GM19023 (cell line): ENCODE results near the gene SH2D3C.
"Not testable (repeated sequence)": the region's sequence is repeated elsewhere in the genome, so short reads cannot be mapped to it uniquely, and the experiment has no call there.

Source experiments
- ATAC-seq: cut with Tn5 transposase; IDR thresholded peaks from one replicate; pipeline ENCODE4 v1.9.1; 2021; ENCODE audit warnings: mild to moderate bottlenecking, moderate library complexity; ENCODE audit not compliant: unreplicated experiment

The SH2D3C gene

DNA sequence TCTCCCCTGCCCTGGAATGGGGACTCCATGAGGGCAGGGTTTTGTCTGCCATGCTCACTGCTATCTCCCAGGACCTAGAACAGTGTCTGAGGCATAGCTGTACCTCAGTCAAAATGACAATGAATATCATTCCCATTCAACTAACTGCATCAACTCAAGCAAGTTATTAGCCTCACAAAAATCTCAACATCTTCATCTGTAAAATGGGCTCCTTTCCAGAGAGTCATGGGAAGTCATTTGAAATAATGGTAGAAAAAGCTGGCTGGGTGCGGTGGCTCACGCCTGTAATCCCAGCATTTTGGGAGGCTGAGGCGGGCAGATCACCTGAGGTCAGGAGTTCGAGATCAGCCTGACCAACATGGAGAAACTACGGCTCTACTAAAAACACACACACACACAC is 9.4 kb downstream of the SH2D3C start:
- no peak for ATAC-seq

DNA sequence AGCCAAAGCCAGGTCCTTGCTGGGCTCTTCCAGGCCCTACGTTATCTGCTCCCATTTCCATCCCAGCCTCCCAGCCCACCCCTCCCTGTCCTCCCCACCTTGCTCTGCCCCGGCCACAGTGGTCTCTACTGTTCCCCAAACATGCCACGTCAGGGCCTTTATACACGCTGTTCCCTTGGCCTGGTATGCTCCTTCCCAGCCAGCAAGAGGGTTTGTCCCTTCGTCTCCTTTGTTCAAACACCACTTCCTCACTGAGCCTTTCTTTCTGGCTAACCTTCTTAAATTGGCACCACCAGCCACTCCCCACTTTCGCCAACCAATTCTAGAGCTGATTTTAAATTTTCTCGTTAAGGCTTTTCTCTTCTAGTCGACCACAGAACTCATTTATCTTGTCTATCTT is 9.8 kb downstream of the SH2D3C start:
- no peak for ATAC-seq

DNA sequence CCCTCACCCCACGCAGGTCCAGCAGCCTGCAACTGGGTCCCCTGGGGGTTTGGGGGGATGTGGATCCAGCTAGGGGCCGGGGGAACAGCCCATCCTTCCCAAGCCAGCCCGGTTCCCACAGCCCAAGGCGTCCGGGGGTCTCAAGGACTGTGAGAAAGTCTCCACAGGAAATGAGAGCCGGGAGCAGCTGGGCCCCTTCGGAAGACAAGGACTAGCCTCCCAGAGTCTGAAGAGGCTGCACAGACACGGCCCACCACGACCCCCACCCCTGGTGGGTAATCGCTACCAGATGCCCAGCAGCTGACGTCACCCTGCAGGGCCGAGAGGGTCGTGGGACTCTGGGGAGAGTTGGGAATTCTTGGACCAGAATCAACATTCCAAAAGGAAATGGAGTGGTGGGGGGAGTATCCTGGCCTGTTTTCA is 10.5 kb downstream of the SH2D3C start:
- ATAC-seq: no peak

DNA sequence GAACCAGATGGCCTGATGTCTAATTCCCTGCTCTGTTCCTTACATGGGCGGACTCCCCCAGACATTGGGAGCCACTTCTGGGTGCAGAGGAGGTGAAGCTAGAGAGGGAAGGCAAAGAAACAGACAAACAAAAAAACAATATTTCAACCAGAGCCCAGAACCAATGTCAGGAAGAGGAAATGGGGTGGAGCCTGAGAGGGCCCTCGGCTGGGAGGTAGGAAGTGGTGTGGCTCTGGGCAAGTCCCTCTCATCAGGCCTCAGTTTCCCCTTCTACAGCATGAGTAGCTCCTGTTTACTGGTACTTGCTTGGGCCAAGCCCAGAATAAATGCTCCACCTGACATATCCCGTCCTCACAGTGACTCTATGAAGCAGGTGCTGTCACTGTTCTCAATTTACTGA is 11.1 kb downstream of the SH2D3C start:
- no peak for ATAC-seq

DNA sequence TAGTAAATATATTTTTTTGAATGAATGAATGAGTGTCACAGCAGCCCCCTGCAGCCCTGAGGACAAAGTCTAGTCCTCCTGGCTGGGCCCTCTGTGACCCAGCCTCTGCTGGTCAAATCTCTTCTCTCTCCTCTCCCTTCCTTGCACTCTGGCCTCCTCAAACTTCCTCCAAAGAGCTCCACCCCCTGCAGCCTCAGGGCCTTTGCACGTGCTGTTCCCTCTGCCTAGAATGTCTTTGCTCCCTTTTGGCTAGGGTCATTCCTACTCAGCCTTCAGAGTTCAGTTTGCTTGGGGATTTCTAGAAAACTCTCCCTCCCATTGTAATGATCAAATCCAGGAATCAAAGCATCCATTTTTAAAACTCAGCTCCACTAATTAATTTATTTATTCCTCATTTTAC is 13.0 kb downstream of the SH2D3C start:
- no peak for ATAC-seq

DNA sequence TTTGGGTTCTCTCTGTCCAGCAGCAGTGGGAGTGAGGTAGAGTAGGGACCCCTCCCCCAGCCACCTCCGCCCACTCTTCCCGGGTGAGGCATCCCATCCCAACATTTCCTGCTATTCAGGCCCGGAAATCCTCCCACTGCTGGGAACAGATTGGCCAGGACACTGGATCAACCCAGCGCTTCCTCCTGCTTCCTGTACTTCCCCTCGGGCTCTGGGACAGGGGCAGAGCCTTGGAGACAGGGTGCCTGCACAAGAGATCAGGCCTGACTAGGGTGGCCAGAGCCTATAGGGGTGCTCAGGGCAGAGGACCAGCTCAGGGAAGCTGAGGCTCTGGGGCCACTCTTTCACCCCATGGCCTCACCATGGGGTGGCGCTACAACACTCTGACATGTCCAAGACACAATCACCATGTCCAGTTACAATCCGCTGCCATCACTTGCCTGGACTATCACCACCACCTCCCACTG is 14.5 kb downstream of the SH2D3C start:
- no peak for ATAC-seq

DNA sequence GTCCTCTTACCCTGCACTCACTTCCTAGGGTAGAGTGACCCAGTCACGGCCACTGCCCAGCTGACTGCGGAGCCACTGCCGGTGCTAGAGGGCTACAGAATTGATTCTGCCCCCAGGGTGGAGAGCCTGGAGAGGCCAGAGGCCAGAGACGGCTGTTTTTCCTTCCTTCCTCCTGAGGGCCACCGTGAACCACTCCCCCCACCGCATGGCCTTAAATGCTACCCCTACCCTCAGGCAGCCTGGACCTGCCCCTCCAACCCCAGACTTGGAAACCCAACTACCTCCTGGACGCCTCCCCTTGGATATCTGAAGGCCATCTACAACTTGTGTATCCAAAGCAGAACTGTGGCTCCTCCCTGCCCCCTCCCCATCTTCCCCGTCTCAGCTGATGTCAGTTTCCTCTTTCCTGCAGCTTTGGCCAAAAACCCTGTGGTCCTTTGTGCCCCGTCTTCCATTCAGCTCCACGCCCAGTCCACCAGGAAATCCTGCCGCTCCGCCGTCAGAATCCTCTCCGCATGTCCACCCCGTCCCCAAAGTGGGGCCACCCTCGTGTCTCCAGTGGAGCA is 16.3 kb downstream of the SH2D3C start:
- no peak for ATAC-seq

DNA sequence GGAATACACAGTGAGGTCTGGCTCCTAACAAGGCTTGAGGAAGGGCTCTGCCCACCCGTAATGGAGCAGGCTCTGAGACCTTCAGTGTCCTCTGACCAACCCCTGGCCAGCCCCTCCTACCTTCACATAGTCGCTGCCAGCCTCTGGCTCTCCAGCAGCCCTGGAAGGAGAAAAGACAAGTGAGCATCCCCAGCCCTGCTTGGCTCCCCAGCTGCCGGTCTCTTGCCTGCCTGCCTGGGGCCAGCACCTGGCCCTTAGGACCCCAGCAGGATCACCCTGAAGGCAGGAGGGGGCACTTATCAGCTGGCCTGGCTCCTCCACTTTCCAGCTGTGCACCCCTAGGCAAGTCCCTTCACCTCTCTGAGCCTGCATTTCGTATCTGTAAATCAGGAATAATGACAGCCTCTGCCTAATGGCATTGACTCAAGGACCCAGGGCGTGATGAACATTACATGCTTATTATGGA is 16.9 kb downstream of the SH2D3C start:
- ATAC-seq: no peak

DNA sequence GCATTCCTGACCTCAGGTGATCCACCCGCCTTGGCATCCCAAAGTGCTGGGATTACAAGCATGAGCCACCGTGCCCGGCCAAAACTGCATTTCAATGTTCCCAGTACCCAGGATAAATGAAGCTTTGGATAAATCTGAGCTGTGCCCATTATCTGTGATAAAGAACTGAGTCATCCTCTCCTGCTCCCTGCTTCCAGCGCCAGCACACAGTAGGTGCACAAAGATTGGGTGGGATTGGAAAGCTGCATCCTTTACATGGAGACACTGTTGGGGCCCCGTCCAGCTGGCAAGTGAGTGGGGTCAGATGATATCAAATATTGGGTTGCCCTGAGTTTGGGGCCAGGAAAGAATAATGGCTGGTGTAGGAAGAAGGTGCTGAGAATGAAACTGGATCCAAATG is 17.4 kb downstream of the SH2D3C start:
- ATAC-seq: no peak

DNA sequence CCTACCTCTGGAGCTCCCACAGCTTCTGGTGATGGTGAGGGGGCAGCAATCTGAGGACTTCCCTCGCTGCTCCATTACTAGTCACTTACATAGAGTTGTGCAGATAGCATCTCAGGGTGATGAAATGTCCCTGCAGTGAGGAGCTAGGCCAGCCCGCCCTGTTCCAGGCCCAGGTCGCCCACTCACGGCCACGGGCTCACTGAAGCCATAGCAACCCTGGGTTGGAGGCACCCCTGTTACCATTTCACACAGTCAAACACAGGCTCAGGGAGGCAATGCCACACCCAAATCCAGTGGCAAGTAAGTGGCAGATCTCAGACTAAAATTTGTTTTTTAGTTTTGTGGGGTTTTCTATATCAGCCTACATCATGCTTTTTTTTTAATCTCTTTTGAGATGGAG is 19.6 kb downstream of the SH2D3C start:
- ATAC-seq: no peak

DNA sequence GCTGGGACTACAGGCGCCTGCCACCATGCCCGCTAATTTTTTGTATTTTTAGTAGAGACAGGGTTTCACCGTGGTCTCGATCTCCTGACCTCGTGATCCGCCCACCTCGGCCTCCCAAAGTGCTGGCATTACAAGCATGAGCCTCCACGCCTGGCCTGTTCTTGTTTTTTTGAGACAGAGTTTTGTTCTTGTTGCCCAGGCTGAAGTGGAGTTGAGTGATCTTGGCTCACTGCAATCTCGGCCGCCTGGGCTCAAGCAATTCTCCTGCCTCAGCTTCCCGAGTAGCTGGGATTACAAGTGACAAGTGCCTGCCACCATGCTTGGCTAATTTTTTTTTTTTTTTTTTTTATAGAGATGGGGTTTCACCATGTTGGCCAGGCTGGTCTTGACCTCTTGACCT is 21.7 kb downstream of the SH2D3C start:
- ATAC-seq: not testable (repeated sequence)

DNA sequence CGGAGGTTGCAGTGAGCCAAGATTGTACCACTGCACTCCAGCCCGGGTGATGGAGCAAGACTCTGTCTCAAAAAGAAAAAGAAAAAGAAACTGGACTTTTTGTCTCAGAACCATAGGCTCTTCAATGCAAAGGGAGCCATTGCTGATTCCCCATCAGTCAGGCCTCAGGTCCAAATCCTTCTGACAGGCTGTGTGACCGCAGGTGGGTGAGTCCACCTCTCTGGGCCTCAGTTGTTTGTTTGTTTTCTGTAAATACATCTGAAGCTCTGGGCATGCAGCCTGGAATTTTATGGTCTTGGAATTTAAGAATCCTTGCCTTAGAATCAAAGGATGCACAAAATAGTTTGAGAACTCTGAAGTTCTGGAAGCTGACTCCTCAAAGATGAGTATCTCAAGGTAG is 22.2 kb downstream of the SH2D3C start:
- no peak for ATAC-seq

DNA sequence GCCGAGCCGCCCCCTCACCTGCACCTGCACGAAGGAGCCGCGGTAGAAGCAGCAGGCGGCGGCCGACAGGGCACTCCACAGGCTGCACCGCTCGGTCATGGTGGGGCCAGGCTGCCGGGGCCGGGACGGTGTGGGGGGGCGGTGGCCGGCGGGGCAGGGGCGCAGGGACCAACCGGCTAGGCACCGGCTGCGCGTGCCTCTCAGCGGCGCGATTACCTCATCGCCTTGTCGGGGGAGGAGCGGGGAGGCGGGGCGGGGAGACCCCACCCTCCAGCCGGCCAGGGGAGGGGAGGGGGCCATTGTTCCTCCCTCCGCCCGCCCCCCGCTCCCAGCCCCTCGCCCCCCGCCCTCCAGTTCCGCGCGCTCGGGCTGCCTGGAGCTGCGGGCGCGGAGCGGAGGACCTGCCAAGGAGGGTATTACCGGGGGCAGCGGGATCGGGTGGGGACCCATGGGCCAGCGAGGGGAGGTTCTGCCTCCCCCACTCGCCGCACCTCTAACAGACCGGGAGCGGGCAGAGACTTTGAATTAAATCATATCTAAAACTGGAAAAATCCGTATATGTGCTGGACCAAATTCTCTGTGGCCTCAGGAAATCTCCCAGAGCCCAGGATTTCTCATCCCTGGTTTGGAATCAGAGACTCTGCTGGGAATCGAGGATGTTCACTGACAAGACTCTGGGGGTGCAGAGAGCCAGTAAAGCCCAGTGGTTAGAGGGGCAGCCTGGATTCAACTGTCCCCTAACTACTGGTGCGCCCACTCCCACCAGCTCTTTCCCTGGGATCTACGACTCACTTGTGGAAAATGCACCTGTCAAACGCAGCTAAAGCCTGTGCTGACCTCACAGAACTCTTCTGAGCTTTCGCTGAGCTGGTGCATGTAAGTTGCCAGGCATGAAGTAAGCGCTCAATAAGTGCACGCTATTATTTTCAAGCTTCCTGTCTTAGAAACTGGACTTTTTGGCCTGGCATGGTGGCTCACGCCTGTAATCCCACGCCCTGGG is 23.1 kb downstream of the SH2D3C start:
- ATAC-seq: no peak

DNA sequence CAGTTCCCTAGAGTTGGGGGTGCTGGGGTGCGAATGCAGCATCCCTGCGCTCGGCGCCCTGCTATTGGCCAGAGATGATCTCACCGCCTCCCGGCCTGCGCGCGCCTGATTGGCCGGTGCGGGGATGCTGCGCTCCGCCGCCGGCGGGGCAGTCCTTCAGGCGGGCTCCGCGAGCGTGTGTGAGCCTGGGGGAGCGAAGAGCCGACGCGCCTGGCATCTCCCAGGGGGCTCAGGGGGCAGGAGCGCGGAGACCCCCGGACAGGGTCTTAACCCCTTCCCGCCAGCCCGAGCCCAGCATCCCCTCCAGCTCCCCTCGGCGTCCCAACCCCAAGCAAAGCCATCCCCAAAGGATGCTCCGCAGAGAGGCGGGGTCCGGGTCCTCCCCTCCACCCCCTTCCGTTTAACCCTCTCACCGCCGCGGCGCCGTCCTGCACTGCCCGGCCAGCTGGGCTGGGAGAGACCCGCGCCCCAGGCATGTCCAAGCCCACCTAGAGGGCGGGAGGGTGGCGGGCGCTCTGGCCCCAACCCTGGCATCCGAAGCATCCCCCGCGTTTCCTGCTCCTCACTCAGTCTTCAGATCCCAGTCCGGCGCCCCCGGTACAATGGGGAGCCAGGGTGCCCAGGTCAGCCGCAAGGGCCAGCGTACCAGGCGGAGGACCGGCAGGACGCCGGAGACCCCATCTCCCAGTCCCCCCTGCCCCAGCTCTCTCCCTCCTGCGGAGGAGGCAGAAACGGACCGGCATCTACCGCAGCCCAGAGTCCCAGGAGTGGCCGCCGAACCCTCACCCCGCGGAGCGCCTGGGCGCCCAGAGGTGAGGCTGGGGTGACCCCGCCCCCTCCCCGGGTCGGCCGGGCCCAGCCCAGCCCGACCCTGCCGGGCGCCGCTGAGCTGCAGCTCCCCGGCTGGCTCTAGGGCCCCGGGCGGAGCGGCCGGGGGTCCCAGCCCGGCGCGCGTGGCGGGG is 24.1 kb downstream of the SH2D3C start:
- ATAC-seq: no peak

DNA sequence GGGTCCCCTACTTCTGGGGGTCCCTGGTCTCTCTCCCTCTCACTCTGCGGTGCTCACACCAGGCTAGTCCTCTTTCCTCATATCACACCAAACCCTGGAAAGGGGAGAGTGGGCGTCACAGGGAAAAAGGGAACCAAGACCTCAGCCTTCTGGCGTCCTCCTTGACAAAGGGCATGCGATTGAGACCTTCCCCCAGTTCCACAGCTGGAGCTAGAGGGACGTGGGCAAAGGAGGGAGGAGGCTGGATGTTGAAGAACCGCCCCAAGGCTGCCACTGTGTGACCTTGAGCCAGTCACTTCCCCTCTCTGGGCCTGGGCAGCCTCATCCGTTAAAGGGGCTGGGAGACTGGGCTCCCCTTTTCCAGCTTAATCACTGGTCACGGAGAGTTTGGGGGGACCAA is 24.8 kb downstream of the SH2D3C start:
- ATAC-seq: no peak

DNA sequence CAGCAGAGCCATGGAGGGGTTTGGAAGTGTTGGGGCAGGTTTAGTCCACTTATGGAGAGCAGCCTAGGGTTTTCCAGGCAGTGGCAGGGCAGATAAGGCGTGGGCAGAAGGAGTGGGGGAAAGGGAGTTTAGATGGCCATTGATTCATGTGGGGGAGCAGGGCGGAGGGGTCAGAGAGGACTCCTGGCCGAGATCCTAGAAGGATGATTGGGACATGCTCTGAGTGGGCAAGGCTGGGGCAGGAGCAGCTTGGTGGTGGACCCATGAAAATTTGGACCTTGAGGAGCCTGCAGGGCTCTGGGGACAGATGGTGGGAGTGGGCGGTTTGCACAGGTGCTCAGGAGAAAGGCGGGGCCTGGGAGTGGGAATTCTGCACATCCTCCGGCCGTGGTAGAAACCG is 25.3 kb downstream of the SH2D3C start:
- ATAC-seq: no peak

DNA sequence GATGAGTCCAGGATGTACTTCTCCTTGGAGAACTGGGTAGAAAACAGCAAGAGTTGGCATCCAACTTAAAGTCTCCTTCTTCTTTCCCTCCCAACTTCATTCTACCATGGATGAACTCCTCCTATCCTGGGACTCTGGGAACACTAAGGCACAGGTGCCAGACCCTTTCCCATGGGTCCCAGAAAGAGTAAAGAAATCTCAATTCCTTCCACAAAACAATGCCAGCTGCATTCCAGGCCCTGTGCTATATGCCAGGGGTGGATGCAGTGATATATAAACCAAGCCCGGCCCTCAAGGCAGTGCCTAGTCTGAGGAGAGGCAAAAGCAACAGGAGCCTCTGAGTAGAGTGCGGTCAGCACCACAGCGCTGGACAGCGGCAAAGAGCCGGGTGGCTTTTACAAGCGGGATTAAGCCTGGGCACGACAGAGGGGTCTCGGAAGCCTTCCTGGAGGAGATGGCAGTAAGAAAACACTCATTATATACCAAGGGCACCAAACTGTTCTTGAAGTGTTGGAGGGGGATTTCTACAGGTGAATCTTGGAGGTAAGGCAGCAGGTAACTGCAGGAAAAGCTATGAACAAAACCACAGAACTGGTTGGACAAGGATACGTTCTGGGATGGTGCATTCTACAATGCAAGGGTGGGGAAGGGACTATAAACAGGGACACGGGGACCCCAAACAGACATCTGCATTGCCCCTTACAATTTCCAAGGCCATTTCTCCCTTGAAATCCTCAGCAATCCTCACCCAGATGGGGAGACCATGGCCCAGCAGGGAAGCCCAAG is 27.0 kb downstream of the SH2D3C start:
- ATAC-seq: no peak

DNA sequence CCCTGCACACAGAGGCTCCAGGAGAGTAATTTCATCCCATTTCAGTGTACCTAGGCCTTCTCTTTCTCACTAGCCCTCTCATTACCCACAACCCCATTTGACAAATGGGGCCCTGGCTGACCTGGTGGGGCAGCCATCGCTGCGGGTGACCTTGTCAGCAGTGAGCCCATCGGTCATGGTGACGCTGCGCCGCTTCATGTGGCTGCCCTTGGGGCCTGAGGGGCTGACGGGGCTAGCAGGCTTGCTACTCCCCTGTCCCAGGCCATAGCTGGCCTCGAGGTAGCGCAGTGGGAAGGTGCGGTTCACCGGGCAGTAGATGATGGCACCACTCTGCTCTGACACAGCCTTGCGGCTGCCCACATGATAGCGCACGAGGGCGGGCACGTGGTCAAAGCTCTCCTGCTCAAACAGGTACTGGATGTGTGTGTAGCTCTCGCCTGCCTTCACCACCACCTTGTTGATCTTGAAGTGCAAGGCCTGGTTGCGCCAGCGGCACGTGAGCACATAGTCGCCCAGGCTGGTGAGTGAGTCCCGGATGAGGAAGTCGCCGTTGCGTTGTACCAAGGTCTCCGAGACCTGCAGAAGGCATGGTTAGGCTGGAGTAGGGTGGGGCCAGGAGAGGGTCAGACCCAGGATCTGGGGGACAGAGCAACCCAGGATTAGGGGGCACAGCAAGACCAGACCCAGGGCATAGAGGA is 29.2 kb downstream of the SH2D3C start:
- no peak for ATAC-seq

DNA sequence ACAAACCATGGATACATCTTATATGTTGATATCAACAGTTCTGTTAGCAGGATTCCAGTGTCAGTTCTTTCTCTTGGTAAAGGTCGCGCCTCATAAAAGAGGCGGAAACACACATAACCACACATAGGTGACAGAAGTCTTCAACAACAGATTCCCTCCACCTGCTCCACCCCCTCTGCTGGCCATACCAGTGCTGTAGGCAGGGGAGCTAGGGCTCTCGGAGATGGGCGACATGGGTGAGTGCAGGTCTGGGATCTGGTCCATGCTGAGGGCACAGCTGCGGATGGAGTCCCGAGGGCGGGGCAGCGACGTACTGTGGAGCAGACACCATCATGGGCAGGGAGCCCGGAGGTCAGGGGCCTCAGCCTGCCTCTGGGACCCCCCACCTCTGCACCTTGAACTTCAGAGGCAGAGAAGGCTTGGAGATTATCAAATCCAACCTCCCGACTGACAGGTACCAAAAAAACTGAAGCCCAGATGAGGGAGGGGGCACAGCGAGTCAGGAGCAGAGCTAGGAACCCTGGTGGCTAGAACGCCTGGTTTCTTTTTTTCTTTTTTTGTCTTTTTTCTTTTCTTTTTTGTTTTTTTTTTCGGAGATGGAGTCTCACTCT is 31.4 kb downstream of the SH2D3C start:
- no peak for ATAC-seq
